CD1c-positive myeloid dendritic cell (primary cell): ENCODE results near the gene AQP2.
A peak's percentile ranks its signal among the peaks of the same experiment; 100 is the strongest.

Experiments
- DNase-seq: peaks from one replicate; pipeline ENCODE4 v3.0.0-alpha.2; 2016; ENCODE audit errors: extremely low spot score

AQP2 gene, protein sequence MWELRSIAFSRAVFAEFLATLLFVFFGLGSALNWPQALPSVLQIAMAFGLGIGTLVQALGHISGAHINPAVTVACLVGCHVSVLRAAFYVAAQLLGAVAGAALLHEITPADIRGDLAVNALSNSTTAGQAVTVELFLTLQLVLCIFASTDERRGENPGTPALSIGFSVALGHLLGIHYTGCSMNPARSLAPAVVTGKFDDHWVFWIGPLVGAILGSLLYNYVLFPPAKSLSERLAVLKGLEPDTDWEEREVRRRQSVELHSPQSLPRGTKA

DNA sequence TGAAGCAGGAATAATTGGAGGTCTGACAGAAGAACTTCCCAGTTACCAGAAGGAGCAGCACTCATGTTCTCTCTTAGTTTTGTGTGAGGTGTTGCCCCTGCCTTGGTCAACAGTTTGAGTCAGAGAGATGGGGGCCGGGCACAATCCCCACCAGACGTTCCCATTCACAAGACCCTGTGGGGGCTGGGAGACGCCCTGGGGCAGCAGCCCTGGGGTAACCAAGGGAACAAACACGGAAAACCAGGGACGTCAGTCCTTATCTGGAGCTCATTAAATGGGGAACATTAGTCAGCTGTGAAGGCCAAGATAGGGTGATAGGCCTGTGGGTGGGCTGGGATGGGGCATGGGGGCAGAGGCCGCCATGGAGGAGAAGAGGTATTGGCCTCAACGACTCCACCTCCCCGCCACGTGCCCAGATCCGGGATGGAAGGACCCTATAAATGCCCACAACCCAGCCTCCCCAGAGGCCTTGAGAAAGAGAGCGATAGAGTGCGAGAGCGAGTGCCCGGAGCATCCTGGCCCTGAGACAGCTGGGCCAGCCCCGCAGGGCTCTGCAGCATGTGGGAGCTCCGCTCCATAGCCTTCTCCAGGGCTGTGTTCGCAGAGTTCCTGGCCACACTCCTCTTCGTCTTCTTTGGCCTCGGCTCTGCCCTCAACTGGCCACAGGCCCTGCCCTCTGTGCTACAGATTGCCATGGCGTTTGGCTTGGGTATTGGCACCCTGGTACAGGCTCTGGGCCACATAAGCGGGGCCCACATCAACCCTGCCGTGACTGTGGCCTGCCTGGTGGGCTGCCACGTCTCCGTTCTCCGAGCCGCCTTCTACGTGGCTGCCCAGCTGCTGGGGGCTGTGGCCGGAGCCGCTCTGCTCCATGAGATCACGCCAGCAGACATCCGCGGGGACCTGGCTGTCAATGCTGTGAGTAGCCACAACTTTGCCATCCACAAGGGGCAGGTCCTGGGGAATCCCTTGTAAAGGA, at the start of gene AQP2:
TSS of gene AQP2 (plus strand) at position 465 of the 979 bp plus-strand sequence. CDS start at position 559, 94 bp downstream.
- no peak for DNase-seq

DNA sequence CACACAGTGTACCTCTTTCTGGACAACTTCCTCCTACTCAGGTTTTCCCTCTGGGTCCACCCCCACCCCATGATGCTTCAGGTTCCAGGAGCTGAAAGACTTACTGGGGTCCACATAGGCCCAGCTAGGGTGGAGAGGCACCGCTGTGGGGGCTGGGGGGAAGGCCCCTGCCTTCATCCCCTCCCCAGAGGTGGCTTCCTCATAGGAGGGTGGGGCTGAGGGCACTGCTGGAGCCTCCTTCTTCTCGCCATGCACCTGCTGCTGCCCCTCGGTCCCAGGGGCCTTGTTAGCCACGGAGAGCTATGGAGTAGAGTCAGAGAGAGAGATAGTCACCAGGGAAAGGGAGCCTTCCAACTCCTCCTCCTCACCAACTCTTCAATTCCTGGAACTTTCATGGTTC, 49.5 kb upstream of the AQP2 start:
- DNase-seq, result no peak

DNA sequence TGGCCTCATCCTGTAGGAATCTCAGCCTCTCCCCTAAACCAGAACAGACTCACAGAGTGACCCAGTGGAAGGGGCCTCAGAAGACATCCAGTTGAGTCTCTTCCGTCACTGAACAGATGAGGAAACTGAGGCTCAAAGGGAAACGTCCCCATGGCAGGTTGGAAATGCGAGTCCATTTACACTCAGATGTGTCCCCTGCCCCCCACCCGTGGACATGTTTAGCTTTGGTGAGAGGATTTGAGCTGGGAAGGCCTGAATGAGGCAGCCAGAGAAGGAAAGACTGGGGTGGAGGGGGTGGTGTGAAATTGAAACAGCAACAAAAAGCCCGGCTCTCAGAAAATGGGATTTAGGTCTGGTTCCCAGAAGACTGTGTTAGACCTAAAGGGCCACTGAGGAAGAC, 48.6 kb upstream of the AQP2 start:
- DNase-seq, result no peak

DNA sequence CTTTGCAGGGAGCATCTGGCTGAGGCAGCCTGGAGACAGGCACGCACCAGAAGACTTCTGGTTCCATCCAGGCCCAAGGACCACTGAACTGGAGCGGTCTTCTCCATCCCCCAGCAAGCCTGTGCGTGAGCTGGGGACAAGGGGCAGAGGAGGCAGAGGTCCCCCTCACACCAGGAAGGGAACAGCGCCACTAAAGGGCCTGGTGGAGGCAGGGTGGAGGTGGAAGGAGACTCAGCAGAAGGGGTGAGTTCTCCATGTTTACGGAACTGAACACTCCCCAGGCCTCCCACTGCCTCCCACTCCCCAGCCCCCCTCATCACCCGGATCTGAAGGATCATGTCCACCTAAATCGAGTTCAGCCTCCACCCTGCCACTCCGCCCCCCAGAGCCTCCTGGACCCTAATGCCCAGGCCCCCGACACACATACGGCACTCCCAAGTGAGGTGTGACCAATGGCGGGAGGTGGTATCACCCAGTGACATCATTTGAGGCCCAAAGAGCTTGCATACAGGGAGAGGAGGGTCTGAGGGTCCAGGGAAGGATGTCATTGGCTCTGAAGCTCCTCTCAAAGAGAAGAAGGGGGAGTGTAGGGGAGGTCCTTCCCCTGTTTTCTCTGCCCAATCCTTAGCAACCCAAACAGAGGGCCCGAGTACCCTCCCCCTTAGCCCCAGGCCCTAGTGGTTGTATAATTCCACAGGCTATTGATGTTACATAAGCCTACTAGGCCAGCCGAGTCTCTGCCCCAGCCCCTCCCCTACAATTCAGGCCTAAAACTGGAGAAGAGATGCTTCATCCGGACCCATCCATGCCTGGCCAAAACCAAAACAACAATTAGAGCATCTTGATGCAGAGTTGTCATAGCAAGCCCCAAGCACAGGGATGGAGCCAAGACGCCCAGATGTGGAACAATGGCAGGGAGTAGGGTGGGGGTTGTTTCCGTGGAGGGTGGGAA, 47.9 kb upstream of the AQP2 start:
- no peak for DNase-seq

DNA sequence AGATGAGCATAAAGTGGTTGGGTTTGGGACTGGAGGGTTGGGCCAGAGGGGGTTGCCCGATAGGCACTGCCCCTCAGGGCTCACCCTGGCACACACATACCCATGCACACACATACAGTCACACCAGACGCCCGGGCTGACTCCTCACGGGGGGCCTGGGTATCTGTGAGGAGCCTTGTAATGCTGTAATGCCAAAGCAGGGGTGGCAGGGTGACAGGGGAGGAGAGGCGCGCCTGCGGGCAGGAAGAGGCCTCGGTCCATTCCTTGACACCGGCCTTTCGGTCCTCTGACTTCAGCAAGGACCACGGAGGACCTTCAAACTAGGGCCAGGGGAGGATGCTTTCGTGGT, 47.2 kb upstream of the AQP2 start:
- DNase-seq, result no peak

DNA sequence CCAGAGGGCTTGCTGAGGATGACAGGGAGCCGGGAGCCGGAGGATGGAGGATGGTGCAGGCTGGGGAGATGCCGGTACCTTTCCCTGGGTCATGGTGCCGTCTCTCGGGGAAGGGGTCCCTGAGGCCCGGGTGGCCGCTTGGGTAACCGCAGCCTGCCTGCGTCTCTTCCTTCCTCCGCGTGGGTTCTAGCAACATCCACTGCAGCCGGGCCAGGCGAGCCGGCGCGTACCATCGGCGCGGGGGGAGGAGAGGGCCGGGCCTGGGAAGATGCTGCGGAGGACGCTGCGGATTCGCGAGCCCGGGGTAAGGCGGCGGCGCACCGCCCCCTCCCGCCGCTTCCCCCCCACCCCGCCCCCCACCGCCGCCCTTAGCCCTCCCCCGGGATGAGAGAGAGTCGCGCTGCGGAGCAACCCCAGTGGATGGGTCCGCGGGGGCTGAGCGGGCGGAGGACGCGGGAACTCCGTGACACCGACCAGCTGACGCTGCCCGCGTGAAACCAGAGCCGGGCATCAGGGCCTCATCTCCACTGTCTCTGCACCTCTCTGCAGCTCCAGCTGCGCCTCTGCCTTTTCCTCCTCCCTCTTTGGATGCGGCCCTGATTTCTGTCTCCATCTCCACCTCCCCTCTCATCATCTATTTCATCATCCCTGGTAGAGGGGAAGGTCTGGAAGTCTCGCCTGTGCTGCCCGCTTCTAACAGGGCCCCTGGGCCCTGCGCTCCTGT, 46.7 kb upstream of the AQP2 start, which contains the start of gene FAIM2:
TSS of gene FAIM2 (minus strand) at position 201 of the 724 bp plus-strand sequence. CDS start at position 93, 108 bp downstream.
- DNase-seq, result peak; percentile 19

DNA sequence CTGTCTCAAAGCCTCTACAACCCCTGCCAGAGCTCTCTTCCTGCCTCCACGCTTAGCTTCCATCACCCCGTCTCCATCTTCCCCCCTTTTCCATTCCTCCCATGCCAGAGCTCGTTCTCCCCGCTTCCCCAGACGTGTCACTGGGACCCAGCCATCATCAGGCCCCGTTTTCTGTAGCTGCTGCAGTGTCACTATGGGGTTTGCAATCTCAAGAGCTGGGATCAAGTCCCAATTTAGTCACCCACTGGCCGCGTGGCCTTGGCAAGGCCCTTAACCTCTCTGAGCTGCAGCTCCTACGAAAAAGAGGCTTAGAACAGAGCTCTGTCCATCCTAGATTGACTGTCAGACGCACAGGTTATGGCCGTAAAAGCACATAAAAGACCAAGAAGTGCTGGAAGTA, 45.9 kb upstream of the AQP2 start:
- DNase-seq, result no peak

DNA sequence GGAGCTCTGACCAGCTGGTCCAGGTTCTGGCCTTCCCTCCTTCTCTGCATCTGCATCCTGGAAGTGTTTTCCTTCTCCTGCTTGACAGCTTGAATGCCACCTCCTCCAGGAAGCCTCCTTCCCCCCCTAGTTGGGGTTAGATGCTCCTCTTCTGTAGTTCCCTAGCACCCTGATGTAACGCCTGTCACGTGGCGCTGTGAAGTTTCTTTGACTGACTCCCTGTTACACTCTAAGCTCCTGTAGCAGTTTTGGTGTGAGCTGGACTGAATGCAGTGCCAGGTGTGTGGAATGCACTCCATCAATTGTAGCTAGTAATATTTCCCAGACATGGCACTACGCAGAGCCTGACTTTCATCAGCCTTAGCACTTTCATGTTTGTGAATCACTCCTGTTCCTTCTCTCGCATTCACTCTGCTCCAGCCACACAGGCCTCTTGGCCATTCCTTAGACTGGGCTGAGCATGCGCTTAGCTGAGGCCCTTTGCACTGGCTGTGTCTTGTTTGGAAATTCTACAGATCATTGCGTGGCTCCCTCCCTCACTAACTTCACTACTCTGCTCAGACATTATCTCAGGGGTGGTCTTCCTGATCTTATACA, 44.7 kb upstream of the AQP2 start:
- no peak for DNase-seq

DNA sequence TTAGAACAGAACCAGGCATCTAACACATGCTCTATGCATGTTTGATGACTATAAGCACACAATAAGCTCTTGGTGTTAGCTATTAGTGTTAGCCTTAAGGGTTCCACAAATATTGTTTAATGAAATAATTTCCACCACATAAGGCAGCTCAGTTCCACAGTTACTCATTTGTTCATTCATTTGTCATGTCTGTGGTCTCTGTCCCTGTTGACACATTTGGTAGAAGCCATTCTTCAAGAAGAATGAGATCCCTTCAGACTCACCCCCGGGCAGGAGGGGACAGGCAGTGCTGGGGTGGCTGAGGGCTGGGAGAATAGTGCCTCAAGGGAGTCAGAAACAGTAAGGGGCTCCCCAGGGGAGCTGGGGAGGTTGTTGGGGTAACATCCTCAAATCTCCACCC, 43.2 kb upstream of the AQP2 start:
- no peak for DNase-seq

DNA sequence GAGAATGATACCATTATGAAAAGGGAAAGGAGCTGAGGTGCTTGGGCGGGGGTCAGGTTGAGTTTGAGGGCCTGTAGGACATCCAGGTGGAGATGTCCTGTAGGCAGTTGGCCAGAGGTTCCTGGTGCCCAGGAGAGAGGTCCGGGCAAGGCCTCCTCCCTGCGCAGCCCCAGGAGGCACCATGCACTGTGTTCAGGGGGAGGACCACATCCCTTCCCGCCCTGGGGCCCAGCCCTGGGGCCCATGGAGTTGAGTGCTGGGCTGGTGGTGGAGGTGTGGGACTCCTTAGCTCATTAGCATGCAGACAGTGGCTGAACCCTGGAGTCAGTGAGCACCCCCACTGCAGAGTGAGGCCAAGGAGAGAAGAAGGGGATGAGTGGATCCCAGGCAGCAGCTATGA, 41.2 kb upstream of the AQP2 start:
- DNase-seq, result no peak

DNA sequence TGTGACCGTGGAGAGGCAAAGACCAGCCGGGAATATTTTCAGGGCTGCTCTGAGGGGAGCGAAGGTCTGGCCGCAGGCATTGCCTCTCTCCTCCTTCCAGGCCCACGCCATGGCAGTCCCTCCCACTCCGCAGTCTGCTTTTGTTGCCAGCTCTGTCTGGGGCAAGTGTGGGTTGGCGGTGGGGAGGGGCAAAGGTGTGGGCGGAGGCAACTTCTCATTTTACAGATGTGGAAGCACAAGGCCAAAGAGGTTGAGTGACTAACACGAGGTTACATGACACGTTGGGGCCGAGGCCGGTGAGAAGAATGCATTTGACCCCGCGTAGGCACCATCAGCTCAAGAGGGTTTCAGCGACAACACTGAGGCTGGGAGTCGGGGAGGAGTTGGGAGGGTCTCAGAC, 40.7 kb upstream of the AQP2 start:
- peak; percentile 92 for DNase-seq

DNA sequence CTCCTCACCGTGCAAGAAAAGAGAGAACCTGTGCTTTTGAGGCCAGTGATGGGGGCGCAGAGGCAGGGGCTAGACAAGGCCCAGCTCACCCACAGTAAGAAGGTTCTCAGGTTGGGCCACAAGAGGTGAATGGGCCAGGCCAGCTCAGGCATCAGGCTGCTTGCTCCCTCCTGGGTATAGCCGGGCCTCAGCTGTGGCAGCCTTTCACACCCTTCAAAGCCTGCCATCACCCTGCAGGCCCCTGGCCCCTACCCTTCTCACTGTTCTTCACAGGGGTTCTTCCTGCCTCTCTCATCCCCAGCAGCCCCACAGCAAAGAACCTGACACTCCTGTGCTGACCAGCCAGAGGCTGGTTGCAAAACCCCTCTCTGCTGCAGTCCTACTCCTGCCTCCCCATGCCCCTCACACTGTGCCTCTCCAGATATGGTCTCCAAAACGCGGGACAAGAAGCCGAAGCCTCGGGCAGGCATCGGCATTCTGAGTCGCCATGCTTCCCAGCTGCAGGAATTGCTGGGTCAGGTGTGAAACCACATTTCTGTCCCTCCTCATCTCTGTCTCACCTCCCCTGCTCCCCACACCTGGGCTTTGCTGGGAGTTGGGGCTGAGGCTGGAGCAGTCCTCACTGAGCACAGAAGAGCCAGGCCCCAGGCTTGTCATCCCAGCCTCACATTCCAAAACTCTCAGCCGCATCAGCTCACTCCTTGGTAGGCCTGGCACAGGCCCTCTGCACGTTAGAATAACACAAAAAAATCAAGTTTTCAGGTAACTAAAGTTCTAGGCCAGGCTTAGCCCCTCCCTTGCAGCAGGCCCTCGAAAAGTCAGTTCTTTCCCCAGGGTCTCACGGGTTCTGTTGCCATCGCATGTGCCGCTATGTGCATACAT, 40.0 kb upstream of the AQP2 start:
- no peak for DNase-seq

DNA sequence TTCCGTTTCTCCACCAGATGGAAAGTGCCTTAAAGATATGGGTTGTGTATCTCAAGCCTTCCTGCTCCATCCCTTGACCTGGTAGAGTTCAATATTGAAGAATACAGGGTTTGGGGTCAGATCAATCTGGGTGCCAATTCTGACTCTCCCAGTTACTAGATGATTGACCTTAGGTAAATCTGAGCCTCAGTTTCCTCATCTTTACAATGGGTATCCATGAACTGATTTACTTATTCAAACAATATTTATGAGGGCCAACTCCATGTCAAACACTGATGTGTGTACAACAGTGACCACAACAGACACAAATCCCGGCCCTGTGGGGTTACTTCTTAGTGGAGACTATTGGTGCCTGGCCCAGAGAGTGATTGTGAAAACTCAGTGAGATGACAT, 39.3 kb upstream of the AQP2 start:
- no peak for DNase-seq

DNA sequence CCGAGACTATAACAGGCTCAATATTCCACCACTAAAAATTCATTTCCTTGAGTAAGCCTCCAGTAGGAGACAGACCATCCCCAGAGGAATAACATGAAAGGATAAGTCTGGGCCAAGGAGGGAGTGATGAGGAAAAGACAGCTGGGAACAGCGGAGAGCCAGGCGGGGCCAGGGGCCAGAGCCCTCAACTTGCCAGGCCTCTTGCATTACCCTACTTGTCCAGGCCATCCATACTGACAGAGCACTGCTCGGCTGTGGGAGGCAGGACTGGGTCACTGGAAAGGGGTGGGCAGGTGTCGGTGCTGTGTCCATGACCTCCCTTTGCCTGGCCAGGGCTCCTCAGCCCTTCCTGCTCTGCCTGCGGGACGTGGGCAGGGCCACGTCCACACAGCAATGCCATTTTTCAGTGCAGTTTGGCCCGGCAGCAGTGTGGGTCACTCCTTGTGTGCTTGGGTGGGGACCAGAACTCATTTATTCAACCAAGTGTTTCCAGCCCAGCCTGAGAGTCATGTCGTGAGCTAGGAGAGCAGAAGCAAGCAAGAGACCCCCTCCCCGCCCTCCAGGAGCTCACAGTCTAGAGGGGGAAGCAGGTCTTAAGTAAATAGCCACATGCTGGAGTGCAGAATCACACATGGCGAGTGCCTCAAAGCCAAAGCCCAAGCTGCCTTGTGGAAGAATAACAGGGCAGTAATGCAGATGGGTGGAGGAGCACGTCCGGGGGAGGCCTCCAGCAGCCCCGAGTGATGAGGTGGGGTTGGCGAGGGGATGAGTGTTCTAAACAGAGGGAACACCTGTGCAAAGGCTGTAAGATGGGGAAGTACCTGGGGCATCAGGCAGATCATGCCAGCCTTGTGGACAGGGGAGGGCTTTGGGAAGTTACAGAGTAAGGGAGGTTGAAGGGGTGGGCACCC, 37.9 kb upstream of the AQP2 start:
- no peak for DNase-seq

DNA sequence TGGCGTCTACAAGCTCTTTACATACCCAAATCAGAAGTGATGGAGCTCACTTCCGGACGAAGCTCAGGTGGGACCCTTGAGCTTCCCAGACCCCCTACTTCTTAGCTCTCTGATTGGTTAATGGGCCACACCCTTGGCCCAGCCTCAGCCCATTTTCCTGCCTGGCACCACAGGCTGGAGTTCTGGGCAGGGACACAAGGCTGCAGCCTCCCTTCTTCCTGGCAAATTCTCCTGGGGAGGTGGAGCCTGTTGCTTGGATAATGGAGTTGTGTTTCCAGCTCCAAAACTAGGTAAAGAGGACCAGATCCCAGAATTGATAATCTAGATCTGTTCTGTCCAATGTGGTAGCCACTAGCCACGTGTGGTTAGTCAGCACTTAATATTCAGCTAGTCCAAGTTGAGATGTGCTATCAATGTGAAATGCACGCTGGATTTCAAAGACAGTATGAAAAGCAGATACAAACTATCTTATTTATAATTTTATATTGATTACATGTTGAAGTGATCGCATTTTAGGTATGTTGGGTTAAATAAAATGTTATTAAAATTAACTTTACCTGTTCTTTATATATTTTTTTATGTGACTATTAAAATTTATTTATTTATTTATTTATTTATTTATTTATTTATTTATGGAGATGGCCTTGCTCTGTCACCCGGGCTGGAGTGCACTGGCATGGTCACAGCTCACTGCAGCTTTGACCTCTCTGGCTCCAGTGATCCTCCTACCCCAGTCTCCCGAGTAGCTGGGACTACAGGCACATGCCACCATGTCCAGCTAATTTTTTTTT, 34.2 kb upstream of the AQP2 start:
- no peak for DNase-seq

DNA sequence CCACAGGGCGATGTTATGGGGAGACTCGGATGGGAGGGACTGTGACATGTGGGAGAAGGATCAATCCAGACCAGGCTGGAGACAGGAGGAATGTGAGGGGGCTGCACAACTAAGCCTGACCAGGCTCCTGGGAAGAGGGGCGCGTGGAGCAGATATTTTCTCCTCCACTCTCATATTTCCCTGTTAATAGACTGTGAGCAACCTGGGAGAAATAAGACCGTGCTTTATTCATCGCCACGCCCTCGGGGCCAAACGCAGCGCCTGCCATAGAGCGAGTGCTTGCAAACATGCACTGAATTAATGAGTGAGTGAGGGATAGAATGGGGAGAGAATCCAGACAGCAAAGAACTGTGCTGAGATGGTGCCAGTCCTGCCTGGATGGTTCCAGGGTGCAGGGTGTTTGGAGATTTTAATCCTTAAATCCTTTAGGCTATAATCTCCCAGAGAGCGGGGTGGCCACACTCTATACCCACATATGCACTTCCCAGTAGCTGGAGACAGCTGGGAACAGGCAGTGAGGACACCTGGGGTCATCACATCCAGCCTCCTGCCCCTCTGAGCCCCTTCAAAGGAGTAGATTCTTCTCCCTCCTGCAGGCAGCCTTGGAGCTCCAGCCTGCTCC, 33.3 kb upstream of the AQP2 start:
- DNase-seq, result no peak

DNA sequence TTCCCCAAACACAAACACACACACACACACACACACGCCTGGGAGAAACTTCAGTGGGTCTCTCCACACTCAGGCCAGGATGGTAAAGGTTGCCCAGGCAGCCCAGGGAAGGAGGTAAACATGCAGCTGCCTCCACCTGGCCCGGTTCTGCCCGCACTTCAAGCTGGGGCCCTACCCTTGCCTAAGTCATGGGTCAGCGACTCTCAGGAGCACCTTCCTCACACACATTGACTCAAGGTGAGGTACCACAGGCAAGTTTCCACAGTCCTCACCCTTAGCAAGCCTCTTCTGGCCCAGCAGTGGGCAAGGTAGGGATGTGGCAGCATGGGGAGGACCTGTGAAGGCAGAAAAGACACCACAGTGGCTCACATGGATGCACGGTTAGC, 32.8 kb upstream of the AQP2 start:
- DNase-seq, result no peak
